Cardiac muscle cell (in vitro differentiated cells and primary cell): ENCODE measurements around the gene NXPE4. TPM values are rescaled to one million over a fixed set of nuclear protein-coding genes. Genes with fewer than 3 reads are reported as not detected.
A peak's percentile ranks its signal among the peaks of the same experiment; 100 is the strongest.

Experiments
- DNase-seq, 2 donors: peaks; one replicate each; pipeline versions ENCODE4 v3.0.0 to v3.0.0-alpha.2; 2010 to 2017; ENCODE audit warnings: low read depth in 1 of 2, low spot score in 1 of 2
- H3K27ac ChIP-seq: fragments of 200-600 bp; sonication (generic); 2 replicates; pipeline ENCODE4 v1.5.1; 2016
- H3K27me3 ChIP-seq: fragments of 200-600 bp; sonication (generic); 2 replicates; pipeline ENCODE4 v1.6.0; 2016; ENCODE audit warnings: control low read depth
- H3K36me3 ChIP-seq: fragments of 200-600 bp; sonication (generic); 2 replicates; pipeline ENCODE4 v1.5.1; 2016; ENCODE audit warnings: control low read depth
- H3K4me1 ChIP-seq: fragments of 200-600 bp; sonication (generic); 2 replicates; pipeline ENCODE4 v1.8.1; 2017; ENCODE audit warnings: low read depth, mild to moderate bottlenecking, mixed run types
- H3K4me3 ChIP-seq: fragments of 200-600 bp; sonication (generic); 2 replicates; pipeline ENCODE4 v1.5.1; 2016; ENCODE audit warnings: mild to moderate bottlenecking
- H3K9me3 ChIP-seq: fragments of 200-600 bp; sonication (generic); 2 replicates; pipeline ENCODE4 v1.5.1; 2017; ENCODE audit warnings: low read depth, mild to moderate bottlenecking, control low read depth
- CTCF ChIP-seq: IDR thresholded peaks from 2 replicates; pipeline ENCODE4 v1.5.1; 2012; ENCODE audit warnings: low read depth, mild to moderate bottlenecking, low read length
- polyA plus RNA-seq: library from polyadenylated mRNA; unstranded; fragments of >200 nt; fragmentation: Nextera tagmentation; extraction: Ambion mirVana; gene quantifications from 2 replicates; pipeline ENCODE4 v1.2.1, GENCODE V29; 2016
- total RNA-seq: library from RNA; depleted of rRNA; stranded (reverse); fragments of >200 nt; gene quantifications from 2 replicates; pipeline ENCODE4 v1.2.3, GENCODE V29; 2016

NXPE4 gene
- total and polyA plus RNA-seq, 2 experiments from 2014 or later = not detected

DNA sequence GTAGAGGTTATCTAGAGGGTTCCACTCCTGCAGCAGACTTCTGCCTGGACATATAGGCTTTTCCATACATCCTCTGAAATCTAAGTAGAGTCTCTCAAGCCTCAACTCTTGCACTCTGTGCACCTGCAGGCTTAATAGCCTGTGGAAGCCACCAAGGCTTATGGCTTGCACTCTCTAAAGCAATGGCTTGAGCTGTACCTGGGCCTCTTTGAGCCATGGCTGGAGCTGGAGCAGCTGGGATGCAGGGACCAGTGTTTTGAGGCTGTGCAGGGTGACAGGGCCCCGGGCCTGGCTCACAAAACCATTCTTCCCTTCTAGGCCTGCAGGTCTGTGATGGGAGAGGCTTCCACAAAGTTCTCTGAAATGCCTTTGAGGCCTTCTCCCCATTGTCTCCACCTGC is 2.9 kb upstream of the NXPE4 start:
- no peak for TF ChIP-seq CTCF
- no peak overlapping the region for H3K4me3 ChIP-seq
- H3K36me3 ChIP-seq = no peaks in the 10 kb centered on the region
- no peaks in the 10 kb centered on the region for H3K4me1 ChIP-seq
- no peak overlapping the region for H3K27ac ChIP-seq
- no peaks in the 10 kb centered on the region for H3K9me3 ChIP-seq
- H3K27me3 ChIP-seq = no peaks in the 10 kb centered on the region
- no peak for DNase-seq

- Histone ChIP-seq H3K4me1 (no peaks in the 10 kb centered on the region), H3K27ac (no peak overlapping the region), H3K4me3 (no peak overlapping the region), H3K36me3 (no peaks in the 10 kb centered on the region), H3K9me3 (no peaks in the 10 kb centered on the region), H3K27me3 (no peaks in the 10 kb centered on the region)
- no peak for TF ChIP-seq CTCF
- DNase-seq = no peak
These were observed 761 bp upstream of the NXPE4 start for GRCh38 chr11:114596175-114596919.

DNA sequence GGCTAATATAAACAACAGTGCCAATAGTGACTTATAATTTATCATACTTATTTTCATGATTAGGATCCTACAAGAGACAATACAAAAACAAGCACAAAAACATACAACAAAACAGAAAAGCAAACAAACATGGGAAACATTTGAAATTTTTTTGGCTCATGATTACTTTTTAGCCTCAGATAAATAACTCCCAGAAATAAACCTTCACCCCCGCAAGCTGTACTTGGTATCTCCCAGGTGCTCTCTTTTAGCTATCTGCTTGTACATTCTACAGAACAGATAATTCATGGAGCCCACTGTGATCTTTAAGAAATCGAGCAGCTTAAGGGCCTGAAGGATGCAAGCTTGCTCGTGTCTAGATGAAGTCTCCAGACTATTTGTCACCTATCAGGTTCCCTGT is 883 bp downstream of the NXPE4 start:
- H3K27ac ChIP-seq = no peak overlapping the region
- no peak overlapping the region for H3K4me3 ChIP-seq
- no peaks in the 10 kb centered on the region for H3K27me3 ChIP-seq
- TF ChIP-seq CTCF = no peak
- H3K4me1 ChIP-seq = no peaks in the 10 kb centered on the region
- no peaks in the 10 kb centered on the region for H3K36me3 ChIP-seq
- H3K9me3 ChIP-seq = no peaks in the 10 kb centered on the region
- DNase-seq = no peak

- no peak overlapping the region for H3K4me3 ChIP-seq
- no peak overlapping the region for H3K27ac ChIP-seq
- no peaks in the 10 kb centered on the region for H3K4me1 ChIP-seq
- no peaks in the 10 kb centered on the region for H3K27me3 ChIP-seq
- H3K36me3 ChIP-seq = no peaks in the 10 kb centered on the region
- no peak for DNase-seq
- H3K9me3 ChIP-seq = no peaks in the 10 kb centered on the region
- TF ChIP-seq CTCF = no peak
These were observed 8.1 kb downstream of the NXPE4 start for GRCh38 chr11:114587398-114587953.

DNA sequence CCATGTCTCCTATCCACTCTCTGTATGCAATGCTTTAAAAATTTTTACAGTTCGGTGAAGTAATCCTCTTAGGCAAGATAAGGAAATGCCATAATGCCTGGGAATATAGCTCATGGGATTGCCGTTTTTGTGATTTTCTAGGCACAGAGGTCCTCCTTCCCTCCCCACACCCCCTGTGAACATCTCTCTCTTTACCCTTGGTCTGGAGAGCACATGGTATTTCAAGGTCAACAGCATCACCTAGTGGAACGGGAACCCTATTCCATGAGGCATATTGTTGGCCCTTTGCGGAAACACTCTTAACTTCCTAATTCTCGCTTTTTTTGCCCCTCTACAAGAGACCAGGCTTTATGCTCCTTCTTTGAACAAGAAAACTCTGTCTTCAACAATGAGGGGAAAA is 8.8 kb downstream of the NXPE4 start:
- H3K36me3 ChIP-seq = no peaks in the 10 kb centered on the region

More for the DNA sequence above, 8.8 kb downstream of the NXPE4 start:
- no peak overlapping the region for H3K27ac ChIP-seq
- peak; percentile 29 for TF ChIP-seq CTCF
- DNase-seq = peak in 1 of 2 donors; percentile 21
- H3K4me3 ChIP-seq = no peak overlapping the region
- H3K27me3 ChIP-seq = no peaks in the 10 kb centered on the region
- no peaks in the 10 kb centered on the region for H3K4me1 ChIP-seq
- no peaks in the 10 kb centered on the region for H3K9me3 ChIP-seq
